ENCODE results near the gene UBTFL1.
"Not testable (repeated sequence)": the region's sequence is repeated elsewhere in the genome, so short reads cannot be mapped to it uniquely, and the experiment has no call there.

DNA sequence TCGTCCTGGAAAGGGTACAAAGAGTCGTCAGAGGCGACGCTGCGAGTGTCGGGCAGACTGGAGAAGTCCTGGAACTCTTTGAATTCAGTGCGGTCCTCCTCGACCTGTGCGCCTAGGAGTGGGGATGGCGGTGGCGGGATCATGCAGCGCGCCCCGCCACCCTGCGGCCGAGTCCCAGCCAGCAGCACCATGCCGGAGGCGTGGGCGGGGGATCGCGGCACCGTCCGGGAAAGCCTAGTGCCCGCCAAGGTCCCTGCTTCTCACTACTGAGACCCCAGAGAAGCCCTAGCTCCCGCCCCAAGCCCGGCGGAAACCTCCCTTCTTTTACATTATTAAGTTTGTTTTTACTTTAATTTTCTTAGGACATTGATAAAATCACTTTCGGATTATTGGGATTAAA lies 32.2 kb upstream of the UBTFL1 start:
- TF ChIP-seq, protein P1, sequence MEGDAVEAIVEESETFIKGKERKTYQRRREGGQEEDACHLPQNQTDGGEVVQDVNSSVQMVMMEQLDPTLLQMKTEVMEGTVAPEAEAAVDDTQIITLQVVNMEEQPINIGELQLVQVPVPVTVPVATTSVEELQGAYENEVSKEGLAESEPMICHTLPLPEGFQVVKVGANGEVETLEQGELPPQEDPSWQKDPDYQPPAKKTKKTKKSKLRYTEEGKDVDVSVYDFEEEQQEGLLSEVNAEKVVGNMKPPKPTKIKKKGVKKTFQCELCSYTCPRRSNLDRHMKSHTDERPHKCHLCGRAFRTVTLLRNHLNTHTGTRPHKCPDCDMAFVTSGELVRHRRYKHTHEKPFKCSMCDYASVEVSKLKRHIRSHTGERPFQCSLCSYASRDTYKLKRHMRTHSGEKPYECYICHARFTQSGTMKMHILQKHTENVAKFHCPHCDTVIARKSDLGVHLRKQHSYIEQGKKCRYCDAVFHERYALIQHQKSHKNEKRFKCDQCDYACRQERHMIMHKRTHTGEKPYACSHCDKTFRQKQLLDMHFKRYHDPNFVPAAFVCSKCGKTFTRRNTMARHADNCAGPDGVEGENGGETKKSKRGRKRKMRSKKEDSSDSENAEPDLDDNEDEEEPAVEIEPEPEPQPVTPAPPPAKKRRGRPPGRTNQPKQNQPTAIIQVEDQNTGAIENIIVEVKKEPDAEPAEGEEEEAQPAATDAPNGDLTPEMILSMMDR (IDR thresholded peaks at IDR 0.05; ENCODE audit: extremely low read depth in 1 of 2, insufficient read depth in 1 of 2, low read depth in 1 of 2, low read length in 2 of 2): not testable (repeated sequence)
- not testable (repeated sequence) for TF ChIP-seq EZH2 (IDR thresholded peaks at IDR 0.05; ENCODE audit: borderline replicate concordance, low read depth, low read length, severe bottlenecking)
- TF ChIP-seq, protein P2, sequence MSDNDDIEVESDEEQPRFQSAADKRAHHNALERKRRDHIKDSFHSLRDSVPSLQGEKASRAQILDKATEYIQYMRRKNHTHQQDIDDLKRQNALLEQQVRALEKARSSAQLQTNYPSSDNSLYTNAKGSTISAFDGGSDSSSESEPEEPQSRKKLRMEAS (IDR thresholded peaks at IDR 0.05; ENCODE audit: insufficient read depth, insufficient read length): not testable (repeated sequence)

All from endothelial cell of umbilical vein (primary cell).